Sigmoid colon (tissue), 4 donors: Measurements from ENCODE around the gene PDCD2L.

ENCODE experiments used
- POLR2A ChIP-seq, 2 donors: fragments of 450-650 bp; IDR thresholded peaks; one replicate each; pipeline ENCODE4 v1.6.1; 2016; ENCODE audit warnings: antibody characterized with exemption in 2 of 2, mild to moderate bottlenecking in 2 of 2, moderate library complexity in 2 of 2
- POLR2AphosphoS5 ChIP-seq, 4 donors: sonication (generic); formaldehyde crosslinking; IDR thresholded peaks; one replicate each; pipeline ENCODE4 v1.6.1; 2017; ENCODE audit warnings: antibody characterized with exemption in 4 of 4
- TF ChIP-seq, protein P1 (sequence below), 4 experiments: fragments of 450-650 bp in 3 of 4; fragments of 200-600 bp in 1 of 4; IDR thresholded peaks; one replicate each; pipeline ENCODE4 v1.5.1; 2016 to 2019; ENCODE audit warnings: antibody characterized with exemption in 4 of 4, mild to moderate bottlenecking in 3 of 4, moderate library complexity in 2 of 4

DNA sequence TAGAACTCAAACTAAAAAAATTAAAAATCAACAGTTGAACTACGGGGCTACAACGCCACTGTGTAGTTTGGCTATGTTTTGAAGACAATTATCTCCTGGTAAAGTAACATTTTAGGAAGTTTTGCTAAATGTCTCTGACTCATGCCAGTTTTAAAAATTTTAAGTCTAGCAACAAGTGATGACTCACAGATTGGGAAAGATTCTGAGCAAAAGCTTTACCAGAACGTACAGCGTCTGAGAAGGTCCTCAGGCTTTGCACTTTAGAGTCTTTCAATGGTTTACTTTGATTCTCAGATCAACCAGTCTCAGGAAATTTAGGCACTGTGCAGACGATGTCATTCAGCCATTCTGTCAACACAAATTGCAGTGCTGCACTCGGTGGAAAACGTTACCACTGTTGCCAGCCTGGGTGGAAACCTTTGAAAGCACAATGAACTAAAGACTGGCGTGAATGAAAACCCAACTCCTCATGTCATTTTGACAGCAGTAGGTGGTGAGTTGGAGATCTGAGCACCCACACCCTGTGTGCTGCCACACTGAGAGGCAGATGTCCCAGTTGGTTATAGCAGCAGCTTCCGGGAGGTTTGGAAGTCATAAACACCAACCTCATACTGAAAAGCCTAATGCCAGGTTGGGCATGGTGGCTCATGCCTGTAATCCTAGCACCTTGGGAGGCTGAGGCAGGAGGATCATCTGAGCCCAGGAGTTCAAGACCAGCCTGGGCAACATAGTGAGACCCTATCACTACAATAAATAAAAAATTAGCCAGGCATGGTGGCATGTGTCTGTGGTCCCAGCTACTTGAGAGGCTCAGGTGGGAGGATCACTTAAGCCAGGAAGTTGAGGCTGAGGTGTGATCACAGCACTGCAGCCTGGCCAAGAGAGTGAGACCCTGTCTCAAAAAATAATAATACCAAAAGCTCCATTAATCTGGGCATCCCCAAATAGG, 71.1 kb downstream of the PDCD2L start:
- TF ChIP-seq, protein P1, sequence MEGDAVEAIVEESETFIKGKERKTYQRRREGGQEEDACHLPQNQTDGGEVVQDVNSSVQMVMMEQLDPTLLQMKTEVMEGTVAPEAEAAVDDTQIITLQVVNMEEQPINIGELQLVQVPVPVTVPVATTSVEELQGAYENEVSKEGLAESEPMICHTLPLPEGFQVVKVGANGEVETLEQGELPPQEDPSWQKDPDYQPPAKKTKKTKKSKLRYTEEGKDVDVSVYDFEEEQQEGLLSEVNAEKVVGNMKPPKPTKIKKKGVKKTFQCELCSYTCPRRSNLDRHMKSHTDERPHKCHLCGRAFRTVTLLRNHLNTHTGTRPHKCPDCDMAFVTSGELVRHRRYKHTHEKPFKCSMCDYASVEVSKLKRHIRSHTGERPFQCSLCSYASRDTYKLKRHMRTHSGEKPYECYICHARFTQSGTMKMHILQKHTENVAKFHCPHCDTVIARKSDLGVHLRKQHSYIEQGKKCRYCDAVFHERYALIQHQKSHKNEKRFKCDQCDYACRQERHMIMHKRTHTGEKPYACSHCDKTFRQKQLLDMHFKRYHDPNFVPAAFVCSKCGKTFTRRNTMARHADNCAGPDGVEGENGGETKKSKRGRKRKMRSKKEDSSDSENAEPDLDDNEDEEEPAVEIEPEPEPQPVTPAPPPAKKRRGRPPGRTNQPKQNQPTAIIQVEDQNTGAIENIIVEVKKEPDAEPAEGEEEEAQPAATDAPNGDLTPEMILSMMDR (IDR thresholded peaks at IDR 0.05): no peak
- TF ChIP-seq POLR2AphosphoS5 (IDR thresholded peaks at IDR 0.05) (no peak), POLR2A (IDR thresholded peaks at IDR 0.05) (no peak)
